HG02840 (cell line): Measurements from ENCODE around the gene SLC25A36.

Source experiments
- ATAC-seq: cut with Tn5 transposase; IDR thresholded peaks from one replicate; pipeline ENCODE4 v1.9.1; 2021; ENCODE audit warnings: mild to moderate bottlenecking, moderate library complexity, moderate number of reproducible peaks; ENCODE audit not compliant: unreplicated experiment, low FRiP score

Gene SLC25A36

GRCh38 chr3:140941434-140942220 is at the start of gene SLC25A36:
Gene SLC25A36, plus strand, starts transcription at chr3:140941836. Its CDS starts 219 bp downstream, at chr3:140942055.
- ATAC-seq, result peak; percentile 98

DNA sequence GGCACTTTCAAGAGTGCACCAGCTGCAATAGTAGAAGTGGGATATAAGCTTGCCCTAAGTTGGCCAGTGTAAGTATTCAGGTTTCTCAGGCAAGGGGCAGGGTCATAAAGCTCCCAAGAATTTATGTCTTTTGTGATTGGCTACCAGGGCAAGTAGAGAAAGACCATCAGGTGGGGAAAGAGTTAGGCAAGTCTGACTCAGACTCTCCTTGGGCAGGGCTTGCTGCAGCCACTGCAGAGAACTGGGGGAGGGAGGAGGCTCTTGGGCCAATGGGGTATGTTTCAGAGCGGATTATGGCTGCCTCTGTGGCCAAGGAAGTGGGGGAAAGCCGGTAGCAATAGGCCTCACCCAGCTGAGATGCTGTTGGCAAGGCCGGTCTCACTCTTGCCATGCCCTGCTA is 44.6 kb upstream of the SLC25A36 start:
- ATAC-seq, result no peak

- ATAC-seq, result no peak
Observed at GRCh38 chr3:140898340-140899180, 43.1 kb upstream of the SLC25A36 start.

DNA sequence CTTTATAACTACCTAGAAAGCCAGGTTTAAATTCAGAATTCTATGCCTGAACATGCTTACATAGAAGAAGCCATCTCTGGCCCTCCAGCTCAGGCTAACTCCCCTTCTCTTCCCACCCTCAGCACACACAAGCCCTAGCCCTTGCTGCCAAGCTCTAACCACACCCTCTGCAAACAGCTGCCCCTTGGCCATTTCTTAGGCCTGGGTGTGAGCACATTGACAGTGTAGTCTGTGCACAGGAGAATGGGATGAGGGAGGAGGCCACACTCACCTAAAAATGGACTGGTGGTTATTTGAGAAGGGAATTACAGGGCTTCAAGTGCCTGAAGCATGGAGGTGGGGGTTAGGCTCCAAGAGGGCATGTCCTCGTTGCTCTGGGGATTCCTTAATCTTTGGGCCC is 42.3 kb upstream of the SLC25A36 start:
- no peak for ATAC-seq

- no peak for ATAC-seq
Observed at GRCh38 chr3:140902791-140903190, 38.8 kb upstream of the SLC25A36 start.

DNA sequence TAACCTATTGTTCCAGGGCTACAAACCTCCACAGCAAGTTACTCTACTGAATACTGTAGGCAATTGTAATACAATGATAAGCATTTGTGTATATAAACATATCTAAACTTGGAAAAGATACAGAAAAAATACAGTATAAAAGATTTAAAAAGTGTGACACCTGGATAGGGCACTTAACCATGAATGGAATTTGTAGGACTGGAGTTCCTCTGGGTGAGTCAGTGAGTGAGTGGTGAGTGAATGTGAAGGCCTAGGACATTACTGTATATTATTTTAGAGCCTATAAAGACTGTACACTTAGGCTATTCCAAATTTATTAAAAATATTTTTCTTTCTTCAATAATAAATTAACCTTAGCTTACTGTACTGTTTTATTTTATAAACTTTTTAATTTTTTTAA is 38.4 kb upstream of the SLC25A36 start:
- ATAC-seq, result no peak

GRCh38 chr3:140904521-140904920 is 37.1 kb upstream of the SLC25A36 start:
- ATAC-seq, result no peak

- no peak for ATAC-seq
Observed at GRCh38 chr3:140905559-140905958, 36.1 kb upstream of the SLC25A36 start.

- no peak for ATAC-seq
Observed at GRCh38 chr3:140906785-140907184, 34.9 kb upstream of the SLC25A36 start.

DNA sequence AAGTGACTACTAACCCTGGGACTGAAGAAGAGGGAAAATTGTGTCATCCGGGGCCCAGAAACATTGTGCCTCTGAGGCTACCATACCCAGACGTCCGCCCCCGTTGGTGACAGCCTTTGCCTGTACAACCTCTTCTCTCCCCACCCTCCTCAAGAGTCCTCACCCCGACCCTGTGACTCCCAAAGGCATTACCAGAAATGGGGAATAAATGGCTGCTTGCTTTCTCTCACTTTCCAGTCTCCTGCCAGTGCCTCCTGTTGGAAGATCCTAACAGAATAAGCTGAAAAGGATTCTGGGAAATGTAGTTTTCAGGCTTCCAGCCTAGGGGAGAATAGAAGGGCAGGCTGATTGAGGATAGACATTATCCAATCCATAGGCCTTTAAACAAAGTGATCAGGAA is 30.8 kb upstream of the SLC25A36 start:
- ATAC-seq, result no peak

GRCh38 chr3:140911822-140912221 is 29.8 kb upstream of the SLC25A36 start:
- ATAC-seq, result no peak

DNA sequence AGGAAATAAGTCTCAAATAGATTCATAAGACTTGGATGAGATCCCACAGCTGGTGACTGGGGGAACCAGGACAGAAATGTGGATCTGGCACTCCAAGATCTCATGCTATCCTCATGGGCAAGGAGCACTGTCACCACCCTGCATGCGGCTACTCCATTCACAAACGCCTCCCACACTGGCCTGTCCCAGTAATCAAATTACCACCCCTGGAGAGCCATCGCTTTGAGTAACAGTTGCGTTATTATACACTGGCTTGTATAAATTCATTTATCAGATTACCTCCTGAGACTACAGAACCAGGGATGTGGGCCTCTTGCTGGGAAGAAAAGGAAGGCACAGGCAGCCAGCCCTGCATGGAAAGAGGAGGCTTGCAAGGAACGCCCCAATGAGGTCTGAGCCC is 27.9 kb upstream of the SLC25A36 start:
- ATAC-seq, result no peak

GRCh38 chr3:140914384-140914945 is 27.2 kb upstream of the SLC25A36 start:
- ATAC-seq, result no peak

DNA sequence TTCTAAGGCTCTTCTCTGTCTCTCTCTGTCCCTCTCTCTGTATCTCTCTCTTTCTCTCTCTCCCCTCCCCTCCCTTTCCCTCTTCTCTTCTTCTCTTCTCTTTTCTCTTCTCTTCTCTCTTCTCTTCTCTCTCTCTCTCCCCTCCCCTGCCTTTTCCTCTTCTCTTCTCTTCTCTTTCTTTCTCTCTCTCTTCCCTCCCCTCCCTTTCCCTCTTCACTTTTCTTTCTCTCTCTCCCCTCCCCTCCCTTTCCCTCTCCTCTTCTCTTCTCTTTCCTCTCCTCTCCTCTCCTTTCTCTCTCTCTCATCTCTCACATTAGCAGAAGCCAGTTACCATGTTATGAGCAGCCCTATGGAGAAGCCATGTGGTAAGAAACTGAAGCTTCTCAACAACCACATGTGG is 25.0 kb upstream of the SLC25A36 start:
- no peak for ATAC-seq

DNA sequence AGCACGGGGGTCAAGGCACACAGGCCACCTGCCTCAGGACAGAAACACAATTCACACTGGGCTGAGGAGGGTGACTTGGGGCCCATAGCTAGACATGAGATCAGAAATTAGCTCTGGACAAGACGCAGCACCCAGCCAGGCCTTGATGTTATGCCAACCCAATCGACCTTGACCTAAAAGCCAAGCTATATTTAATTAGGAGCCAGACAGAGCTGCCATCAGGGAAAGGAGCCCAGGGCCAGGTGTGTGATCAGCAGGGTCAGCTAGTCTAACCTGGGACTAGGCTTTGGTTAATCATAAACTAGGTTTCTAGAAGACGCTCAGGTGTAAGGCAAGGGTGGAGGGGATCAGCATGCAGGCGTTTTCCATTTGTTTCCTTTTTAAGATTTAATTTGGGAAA is 23.9 kb upstream of the SLC25A36 start:
- ATAC-seq, result no peak

- no peak for ATAC-seq
Observed at GRCh38 chr3:140920029-140920428, 21.6 kb upstream of the SLC25A36 start.

DNA sequence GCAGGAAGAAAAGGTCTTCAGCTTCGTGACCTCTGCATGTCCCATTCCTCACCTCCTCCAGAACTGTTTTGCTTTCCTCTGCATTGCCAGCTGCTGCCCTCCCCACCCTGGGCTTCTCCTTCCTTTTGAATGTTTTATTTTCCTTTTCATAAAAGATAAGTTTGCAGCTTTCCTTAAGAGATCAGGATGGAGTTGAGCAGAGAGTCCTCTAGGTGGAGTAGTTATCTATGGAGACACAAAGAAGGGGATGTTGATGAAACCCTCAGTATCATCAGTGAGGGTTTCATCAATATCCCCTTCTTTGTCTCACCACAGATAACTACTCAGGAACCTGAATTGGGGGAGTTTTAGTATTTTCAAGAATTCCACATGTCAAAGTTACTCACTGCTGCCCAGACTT is 19.0 kb upstream of the SLC25A36 start:
- ATAC-seq, result no peak

GRCh38 chr3:140924097-140924873 is 17.4 kb upstream of the SLC25A36 start:
- ATAC-seq, result no peak

DNA sequence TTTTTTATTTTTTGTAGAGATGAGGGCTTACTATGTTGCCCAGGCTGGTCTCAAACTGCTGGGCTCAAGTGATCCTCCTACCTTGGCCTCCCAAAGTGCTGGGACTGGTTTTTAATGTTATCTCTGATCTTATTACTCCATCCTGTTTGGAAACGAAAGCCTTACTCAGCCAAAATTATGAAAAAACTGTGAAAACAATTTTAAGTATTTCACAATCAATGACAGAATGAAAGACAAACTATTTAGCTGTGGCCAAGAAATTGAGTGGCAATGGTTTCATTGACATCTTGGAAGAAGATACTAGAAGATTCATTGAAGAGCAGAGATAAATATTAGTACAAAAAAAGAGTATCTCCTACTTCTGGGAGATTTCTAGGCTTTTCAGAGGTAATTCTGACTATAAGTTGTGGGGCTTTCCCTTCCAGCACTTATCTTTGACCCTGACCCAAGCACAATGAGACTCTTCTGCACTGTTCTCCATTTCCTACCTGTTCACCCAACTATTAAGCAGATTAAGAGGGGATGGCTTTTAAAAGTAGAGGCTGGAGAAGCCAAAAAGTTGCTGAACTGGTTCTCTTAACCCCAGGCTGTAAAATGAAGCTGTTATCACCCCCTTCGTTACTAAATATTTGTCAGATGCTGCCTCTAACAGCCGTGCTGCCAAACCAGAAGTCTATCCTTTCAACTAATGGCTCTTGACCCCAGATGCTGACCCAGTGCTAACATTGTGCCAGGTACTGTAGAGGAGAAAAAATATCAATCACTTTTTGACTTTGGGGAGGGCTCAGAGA is 14.2 kb upstream of the SLC25A36 start:
- ATAC-seq, result no peak

DNA sequence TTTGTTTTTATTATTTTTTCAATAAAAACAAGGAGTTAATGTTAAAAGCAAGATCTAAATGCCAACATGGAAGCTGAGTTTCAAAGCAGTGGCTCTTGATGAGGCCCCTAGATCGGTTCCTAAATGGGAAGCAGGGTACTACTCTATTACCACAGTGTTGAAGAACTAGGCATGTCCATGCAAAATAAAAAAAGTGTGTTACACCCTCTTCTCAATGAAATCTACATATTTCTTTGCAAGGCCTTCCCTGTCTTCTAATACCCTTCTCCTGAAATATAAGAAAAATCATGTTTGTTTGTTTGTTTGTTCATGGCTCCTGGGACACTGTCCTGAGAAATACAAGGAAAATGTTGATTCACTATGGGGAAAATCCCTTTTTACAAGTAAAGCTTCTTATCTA is 12.2 kb upstream of the SLC25A36 start:
- no peak for ATAC-seq
